ENCODE results near the gene SH3PXD2B.
A peak's percentile ranks its signal among the peaks of the same experiment; 100 is the strongest.
"Not testable (repeated sequence)": the region's sequence is repeated elsewhere in the genome, so short reads cannot be mapped to it uniquely, and the experiment has no call there.

SH3PXD2B gene

GRCh38 chr5:172370648-172371545 is 83.4 kb downstream of the SH3PXD2B start:
- peak; percentile 44 for DNase-seq (ENCODE audit: low read depth)
- TF ChIP-seq CTCF (IDR thresholded peaks at IDR 0.05; ENCODE audit: low read depth, low read length, missing control alignments) = peak; percentile 85
- no peak overlapping the region for H3K4me3 ChIP-seq (ENCODE audit: low read depth, low read length)

GRCh38 chr5:172370237-172370640 is 84.1 kb downstream of the SH3PXD2B start:
- no peak for TF ChIP-seq CTCF (IDR thresholded peaks at IDR 0.05; ENCODE audit: low read depth, low read length, missing control alignments)
- no peak for DNase-seq (ENCODE audit: low read depth)
- no peak overlapping the region for H3K4me3 ChIP-seq (ENCODE audit: low read depth, low read length)

- H3K4me3 ChIP-seq (ENCODE audit: low read depth, low read length); DNase-seq (ENCODE audit: low read depth): not testable (repeated sequence)
These were observed 85.6 kb downstream of the SH3PXD2B start for GRCh38 chr5:172368699-172369098.

- H3K4me3 ChIP-seq (ENCODE audit: low read depth, low read length) = no peak overlapping the region
- no peak for DNase-seq (ENCODE audit: low read depth)
- no peak for TF ChIP-seq CTCF (IDR thresholded peaks at IDR 0.05; ENCODE audit: low read depth, low read length, missing control alignments)
These were observed 88.2 kb downstream of the SH3PXD2B start for GRCh38 chr5:172365948-172366608.

- no peak for TF ChIP-seq CTCF (IDR thresholded peaks at IDR 0.05; ENCODE audit: low read depth, low read length, missing control alignments)
- no peak overlapping the region for H3K4me3 ChIP-seq (ENCODE audit: low read depth, low read length)
- no peak for DNase-seq (ENCODE audit: low read depth)
These were observed 89.6 kb downstream of the SH3PXD2B start for GRCh38 chr5:172364773-172365172.

- no peak overlapping the region for H3K4me3 ChIP-seq (ENCODE audit: low read depth, low read length)
- no peak for TF ChIP-seq CTCF (IDR thresholded peaks at IDR 0.05; ENCODE audit: low read depth, low read length, missing control alignments)
- no peak for DNase-seq (ENCODE audit: low read depth)
These were observed 91.6 kb downstream of the SH3PXD2B start for GRCh38 chr5:172362755-172363154.

- no peak for TF ChIP-seq CTCF (IDR thresholded peaks at IDR 0.05; ENCODE audit: low read depth, low read length, missing control alignments)
- peak; percentile 15 for DNase-seq (ENCODE audit: low read depth)
- no peak overlapping the region for H3K4me3 ChIP-seq (ENCODE audit: low read depth, low read length)
These were observed 92.6 kb downstream of the SH3PXD2B start for GRCh38 chr5:172361566-172362238.

Measured in GM12864 (cell line).